ENCODE results near the gene CNKSR3.
"Not testable (repeated sequence)": the region's sequence is repeated elsewhere in the genome, so short reads cannot be mapped to it uniquely, and the experiment has no call there.

Gene CNKSR3

DNA sequence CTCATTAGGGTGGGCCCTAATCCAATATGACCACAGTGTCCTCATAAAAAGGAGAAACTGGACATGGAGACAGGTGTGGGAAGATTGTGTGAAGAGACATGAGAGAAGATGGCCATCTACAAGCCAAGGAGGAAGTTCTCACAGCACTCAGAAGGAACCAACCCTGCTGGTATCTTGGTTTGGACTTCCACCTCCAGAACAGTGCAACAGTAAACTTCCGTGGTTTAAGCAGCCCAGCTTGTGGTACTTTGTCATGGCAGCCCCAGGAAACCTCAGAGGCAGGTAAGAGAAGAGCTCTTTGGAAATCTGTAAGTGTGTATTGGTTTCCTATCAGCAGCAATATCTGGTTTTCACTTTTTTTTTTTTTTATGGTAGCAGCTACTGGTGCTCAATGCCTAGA, 16.5 kb upstream of the CNKSR3 start:
- no peak for DNase-seq

DNA sequence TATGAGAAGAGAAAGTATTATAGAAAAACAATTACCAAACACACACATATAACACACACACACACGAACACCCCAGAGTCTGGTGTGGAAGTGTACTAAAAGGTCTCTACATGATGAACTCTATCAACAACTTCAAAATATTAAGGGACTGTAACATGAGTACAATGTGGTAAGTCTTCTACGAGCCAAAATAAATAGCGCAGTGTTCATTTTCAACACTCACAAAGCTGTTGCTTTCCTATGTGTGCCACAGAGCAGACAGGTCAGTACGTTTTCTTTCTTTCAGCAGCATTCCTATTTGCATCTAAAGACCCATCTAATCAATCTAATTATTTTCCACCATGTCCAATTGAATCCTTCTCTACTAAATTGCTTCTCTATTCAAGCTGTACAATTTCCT, 12.1 kb upstream of the CNKSR3 start:
- DNase-seq, result no peak

DNA sequence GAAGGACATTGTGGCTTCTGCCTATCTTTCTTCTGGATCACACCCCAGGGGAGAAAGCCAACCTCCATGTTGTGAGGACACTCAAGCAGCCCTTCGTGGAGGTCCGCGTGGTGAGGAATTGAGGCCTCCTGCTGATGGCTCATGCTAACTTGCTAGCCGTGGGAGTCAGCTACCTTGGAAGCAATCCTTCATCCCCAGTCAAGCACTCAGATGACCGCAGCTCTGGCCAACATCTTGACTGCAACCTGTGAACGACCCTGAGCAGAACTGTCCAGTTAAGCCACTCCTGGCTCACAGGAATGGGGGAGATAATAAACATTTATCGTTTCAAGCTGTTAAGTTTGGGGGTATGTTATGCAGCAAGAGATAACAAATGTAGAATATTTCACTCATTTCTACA, 10.9 kb upstream of the CNKSR3 start:
- no peak for DNase-seq

DNA sequence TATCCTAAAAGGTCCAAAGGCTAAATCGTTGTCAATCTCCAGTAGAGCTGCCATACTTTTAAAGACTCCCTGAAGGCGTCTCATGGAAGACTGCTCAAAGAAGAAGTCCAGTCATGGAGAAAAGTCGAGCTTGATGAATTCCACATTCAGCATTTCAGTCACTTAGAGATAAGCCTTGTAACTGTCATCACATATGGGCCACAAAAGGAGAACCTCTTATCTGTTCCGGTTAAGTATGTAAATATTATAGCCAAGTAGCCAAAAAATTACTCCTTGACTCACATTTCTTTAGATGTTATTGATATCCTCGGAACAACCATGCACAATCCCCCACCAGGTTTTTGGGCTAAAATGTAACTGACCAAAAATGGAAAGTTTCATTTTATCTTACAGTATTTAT, 9.8 kb upstream of the CNKSR3 start:
- no peak for DNase-seq

DNA sequence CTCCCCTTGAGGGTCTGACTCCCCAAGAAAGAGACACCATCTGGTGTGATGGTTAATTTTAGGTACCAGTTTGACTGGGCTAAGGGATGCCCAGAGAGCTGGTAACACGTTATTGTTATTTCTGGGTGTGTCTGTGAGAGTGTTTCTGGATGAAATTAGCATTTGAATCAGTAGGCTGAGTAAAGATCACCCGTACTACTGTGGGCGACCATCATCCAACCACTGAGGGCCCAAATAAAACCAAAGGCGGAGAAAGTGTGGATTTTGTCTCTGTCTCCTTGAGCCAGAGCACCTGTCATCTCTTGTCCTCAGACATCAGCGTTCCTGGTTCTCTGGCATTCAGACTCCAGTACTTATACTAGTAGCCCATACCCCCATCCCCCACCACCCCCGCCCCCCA, 7.9 kb upstream of the CNKSR3 start:
- DNase-seq, result no peak

DNA sequence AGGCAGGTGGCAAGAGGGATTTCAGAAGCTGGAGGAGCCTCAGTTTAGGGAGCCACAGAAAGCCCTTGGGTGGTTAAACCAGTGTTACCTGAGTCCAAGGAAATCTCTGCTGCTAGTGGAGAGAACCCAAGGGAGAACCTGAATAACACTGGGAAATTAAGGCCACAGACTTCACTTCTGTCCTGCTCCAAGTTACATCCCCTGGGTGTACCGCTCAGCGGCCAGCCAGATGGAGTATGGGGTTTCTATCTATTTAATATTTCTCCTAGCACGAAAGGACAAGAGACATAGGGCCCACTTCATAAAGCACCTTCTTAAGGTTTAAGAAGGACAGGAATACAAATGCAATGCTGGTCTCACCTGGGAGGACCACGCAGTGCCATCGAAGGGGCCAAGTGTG, 5.8 kb upstream of the CNKSR3 start:
- no peak for DNase-seq

DNA sequence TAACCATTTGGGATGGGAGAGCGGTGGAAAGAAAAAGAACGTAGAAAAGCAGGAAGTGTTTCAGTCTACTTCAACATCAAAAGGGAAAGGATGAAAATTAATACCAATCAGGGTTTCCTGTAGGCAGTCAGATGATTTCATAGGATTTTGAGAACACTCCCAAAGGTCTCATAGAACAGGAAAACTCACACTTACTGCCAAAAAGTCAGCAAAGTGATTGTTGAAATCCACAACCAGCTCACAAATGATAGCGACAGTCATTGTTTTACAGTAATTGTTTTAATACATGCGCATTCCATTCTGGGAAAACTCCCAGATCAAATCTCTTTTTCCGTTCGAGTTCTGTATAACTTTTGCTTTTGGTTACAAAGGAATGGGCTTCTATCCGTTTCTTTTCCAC, 5.3 kb upstream of the CNKSR3 start:
- DNase-seq, result no peak

DNA sequence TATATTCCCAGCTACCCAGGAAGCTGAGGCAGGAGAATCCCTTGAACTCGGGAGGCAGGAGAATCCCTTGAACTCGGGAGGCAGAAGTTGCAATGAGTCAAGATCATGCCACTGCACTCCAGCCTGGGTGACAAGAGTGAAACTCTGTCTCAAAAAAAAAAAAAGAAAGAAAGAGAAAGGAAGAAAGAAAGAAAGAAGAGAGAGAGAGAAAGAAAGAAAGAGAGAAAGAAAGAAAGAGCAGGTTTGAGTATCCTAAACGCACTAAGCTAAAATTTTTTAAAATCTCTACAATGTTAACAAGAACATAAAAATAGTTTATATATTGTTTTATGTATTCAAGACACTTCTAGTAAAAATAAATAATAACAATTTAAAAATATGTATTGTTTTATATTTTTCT, 4.6 kb upstream of the CNKSR3 start:
- not testable (repeated sequence) for DNase-seq

DNA sequence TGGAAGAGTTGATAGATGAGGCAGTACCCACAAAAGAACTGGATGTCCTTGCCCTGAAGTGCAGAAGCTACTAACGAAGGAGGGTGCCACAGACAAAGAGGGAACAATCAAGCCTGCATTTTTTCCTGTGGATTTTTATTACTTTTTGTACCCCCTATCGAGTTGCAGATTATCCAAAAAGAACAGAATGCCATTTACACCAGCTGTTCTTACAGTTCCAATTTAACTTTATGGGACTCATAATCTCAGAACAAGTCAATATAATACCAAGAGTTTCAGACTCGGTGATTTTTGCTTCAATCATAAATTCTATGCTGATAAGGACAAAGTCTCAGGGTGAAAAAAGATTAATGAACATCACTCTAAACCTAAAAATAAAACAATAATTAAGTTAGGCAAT, 4.0 kb upstream of the CNKSR3 start:
- no peak for DNase-seq

DNA sequence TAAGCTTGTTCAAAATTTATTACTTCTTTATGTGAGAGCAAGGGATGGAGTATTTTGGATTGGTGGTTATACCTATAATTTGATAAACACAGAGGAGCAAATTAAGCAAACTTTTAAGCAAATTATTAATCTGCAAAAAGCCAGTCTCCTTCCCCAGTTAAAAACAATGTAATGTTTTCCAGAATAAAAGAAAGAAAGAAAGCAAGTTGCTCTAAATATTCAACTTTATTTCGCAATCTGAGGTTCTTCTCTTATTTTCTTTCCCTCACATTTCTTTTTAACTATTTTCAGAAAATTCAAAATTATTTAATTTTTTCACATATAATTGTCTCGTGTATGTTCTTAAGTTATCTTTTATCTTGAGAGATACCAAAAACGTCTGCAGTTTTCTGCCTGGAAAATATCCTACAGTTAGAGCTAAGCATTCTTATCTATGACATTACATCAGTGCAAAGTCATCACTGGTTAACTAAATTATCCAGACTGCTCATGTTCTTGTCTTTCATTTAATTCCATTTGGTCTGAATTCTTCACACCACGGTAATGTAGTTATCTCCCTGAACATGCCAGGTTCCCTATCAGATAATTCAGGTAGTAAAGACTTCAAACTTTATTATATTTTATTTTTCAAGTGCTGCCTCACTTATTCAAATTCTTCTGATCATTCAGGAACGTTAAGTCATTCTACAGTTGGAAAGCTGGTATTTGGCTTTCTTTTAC, 3.3 kb upstream of the CNKSR3 start:
- no peak for DNase-seq

DNA sequence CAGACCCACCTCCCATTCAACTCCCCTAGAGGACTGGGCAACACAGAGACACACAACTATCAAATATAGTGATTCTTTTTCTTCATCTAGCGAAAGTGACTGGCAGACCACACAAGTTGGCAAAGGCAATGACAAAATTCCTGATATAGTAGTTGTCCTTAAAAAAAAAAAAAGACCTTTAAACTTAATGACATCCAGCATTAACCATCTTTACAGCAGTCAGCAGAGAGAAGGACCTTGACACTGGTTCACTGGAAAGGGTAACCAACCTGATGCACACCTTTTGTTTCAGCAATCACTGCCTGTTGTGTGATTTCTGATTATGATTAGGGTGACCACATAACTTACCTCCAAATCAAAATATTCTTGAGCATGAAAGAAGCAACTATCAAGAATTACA, 1.7 kb upstream of the CNKSR3 start:
- DNase-seq, result no peak

DNA sequence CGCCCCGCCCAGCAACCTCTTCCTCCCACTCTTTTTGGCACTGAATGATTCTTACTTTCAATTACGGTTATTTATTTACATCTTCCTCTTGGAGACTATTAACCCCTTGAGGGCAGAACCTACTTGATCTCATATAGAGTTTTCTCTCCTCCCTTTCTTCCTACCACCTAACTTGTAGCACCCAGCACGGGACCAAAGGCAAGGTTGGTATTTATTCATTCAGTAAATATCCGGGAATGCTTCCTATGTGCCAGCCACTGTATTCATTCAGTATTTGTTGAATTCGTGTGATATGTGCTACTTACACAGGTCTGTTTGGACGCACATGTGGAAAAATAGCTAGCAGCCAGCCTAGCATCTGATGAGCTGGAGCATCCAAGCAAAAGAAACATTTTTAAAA, 1.3 kb upstream of the CNKSR3 start:
- no peak for DNase-seq

DNA sequence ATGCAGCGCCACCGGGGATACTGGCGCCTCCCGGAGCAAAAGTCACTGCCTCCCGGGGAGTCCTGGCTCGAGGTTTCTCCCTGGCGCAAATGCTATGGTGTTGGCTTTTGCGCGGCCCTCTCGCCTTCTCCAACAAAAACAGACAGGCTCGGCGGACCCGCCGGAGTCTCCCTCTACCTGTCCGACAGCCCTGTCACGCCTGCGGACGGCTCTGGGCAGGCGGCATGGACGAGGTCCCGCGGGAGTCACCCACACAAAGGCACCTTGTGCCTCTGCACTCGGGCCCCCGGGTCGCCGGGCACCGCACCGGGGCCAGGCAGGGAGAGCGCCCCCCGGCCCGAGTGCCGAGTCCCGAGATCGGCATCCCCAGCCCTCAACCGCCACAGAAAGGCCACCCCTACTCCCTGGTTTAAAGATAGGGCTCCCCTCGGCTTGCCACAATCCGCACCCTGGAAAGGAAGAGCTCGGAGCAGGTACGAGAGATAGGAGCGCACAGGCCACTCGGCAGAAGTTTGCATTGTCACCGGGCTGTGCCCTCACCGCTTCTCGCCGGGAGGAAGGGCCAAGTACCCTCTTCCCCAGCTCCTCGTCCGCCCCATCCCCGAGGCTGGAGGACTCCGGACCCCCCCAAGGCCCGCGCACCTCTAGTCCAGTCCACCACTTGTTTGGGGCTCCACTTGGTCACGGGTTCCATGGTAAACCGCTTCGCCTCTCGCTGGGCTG, 903 bp downstream of the CNKSR3 start:
- no peak for DNase-seq

DNA sequence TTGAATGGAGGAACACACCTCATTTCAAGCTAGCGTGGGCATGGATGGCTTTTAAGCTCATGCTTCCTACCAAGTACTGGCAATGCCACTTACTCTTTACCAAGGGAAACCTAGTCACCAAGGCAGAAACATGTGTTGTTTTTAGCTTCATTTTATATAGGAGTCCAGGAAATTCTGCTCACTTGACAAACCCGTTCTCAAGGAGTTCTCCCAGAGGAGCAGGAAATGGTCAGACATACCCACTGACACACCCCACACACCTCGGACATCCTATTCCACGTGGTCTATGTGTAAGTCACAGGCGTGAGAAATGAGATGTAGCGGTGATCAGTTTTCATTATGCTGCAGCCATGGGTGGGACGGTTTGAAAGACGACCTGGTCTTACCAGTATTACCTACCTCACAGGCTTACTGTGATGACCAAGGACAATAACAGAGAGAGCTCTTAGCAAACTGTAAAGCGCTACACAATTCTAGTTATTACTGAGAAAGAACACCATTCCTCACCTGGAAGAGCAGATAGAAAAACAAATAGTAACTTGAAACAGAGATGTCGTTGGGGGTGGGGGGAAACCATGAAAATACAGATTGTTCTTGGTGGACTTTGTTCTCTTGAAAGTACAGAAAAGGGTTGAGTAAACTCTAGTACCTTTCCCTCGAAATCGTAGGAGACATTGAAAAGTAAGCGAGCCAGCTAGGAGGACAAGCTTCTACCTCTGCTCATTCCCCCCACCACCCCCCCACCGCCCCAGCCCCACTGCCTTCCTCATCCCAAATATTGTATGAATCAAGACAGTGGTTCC, 1.7 kb downstream of the CNKSR3 start:
- no peak for DNase-seq

DNA sequence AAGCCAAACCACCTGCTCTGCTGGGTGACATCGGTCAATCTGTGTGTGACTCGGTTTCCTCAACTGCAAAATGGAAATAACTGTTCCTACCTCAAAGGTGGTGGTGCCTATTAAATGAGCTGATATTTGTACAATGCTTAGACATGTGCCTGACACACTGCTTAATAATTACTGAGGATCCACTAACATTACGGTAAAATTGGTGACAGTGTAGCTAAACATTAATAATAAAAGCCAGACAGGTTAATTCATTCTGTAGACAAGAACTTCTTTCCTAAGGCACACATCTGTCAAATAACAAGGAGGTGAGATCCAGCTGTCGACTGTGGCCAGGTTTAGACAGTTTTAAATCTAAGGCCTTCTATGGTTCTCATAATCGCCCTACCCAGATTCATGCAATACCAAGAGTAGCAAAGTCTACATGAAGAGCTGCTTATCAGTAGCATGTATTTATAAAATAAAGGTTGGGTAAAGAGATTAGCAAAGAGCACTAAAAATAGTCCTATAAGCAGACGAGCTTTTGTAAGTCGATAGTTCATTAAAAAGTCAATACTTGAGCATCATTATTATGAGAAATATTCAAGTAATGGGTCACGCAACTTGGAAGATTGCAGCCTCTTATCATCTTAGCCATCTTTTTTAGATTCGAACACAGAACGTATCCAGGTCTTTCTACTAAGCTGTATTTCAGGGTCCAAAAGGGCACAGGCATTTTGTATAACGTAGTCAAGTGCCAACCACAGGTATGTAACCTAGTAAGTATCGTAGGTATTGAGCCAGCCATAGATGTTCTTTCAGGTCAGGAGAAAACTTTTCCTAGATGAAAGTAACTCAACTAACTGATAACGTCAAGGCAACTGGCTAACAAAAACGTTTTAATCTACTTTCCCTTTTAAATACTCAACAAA, 3.2 kb downstream of the CNKSR3 start:
- DNase-seq, result no peak

DNA sequence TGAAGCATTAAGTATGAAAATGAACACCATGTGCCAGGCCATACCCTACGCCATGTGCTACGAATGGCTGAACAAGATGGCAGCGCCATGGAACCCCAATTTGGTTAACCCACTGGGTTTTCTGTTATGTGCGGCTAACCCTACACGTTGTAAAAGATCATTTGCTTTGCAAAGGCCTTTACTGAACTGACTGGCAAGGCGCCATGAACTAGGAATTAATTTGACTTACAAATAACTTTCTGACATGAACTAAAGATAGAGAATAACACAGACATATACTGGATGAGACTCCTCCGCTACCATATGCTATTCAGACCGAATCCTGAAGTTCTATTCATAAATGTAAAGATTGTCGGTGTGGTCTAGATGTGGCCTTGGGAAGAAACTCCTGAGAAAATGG, 3.9 kb downstream of the CNKSR3 start:
- DNase-seq, result no peak

DNA sequence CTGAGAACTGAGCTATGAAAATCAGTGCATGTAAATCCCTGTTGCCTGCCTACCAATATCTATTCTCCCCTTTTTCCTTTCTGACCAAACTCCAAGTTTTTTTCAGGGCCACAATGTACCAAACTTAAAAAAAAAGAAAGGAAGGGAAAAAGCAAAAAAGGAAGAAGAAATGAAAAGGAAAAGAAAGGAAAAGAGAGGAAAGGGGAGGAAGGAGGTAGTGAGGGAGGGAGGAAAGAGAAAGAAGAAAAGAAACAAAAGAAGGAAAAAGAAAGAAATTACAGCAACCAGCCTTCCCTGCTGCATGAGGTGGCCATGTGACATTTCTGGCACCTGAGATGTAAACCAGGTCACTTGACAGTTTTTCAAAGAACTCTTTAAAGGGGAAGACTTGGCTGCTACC, 4.4 kb downstream of the CNKSR3 start:
- DNase-seq, result no peak

DNA sequence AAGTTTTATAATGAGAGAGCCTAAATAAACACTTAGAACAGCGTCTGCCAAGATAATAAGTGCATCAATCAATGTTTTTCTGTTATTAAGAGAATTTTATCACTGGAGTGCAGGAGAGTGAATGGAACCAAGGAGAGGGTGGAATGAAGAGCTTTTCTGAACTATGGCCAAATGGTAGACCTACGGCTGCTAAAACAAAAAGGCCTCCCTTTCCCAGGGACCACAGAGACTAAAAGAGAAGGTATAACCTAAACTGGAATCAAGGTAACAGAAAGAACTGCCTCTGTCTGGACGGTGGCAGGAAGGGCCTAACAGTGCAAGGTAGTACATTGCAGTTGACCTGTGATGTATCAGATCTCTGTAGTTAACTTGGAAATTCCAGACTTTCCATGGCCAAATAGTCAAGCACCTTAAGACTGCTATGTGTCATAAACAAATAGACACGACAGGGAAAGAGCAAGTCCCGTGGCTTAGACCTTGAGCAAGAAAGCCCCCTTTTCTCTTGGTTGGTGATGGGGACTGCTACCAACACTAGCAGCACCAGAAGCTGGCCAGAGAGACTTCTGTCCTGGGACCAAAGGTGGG, 5.5 kb downstream of the CNKSR3 start:
- no peak for DNase-seq

DNA sequence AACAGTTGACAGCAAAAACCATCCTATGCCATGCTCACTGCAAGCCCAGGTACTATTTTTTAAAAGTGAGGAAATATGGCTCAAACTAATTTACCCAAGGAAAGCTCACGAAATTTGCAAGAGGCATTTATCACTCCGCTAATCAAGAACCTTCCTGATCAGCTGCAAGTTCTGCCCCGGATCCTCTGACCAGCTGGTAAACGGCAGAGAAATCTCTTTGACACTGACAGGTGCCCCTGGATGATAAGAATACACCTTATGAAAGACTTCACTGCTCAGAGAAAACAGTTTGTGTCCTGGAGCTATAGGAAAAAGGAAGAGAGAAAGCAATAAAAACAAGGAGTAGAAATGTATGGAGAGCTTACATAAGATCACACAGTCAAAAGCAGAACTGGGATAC, 6.4 kb downstream of the CNKSR3 start:
- no peak for DNase-seq

DNA sequence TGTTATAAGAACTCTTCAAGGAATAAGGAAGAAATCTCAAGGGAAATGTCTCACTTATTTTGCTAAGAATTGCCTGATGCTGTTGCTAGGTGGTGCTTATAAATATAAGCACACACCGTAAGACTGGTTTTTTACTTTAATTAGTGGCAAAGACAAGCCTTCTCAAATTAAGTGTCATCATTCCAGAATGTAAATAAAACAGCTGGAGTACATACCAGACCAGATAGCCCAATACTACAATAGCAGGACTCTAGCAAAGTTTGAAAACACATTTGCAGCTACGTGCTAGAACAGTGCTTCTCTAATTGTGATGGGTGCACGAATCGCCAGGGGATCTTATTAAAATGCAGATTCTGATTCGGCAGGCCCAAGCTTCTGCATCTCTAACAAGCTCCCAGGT, 6.8 kb downstream of the CNKSR3 start:
- no peak for DNase-seq

DNA sequence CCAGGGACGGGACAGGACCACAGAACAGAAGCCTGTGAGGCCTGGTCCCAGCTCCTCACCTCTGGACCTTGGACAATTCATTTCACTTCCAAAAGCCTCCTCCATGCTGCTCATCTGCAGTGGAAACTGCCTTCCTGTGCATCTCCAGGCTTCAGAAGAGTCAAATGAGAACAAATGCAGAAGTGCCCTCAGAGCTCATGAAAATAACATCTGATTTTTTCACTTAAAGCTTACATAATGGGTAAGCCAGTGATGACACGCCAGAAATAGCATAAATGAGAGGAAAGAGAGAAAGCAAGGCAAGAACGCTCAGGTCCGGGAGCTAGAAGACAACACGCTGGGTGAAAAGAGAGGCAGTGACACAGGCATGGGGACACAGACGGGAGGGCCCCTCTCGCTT, 7.9 kb downstream of the CNKSR3 start:
- no peak for DNase-seq

DNA sequence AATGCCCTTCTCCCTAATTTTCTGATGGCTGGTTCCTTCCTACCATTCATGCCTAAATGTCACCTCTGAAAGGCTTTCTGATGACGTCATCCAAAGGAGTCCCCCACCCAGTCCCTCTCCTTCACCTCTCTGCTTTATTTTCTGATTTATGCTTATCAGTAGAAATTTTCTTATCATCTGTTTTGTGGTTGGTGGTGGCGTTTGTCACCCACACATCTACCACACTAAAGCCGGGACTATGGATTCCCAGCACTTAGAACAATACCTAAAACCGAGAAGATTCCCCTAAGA, 9.0 kb downstream of the CNKSR3 start:
- no peak for DNase-seq

Data from cerebellar nuclear complex (tissue), 1 donor.